SKM-1 (cell line): ENCODE measurements around the gene CXCR2.
"Not testable (repeated sequence)": the region's sequence is repeated elsewhere in the genome, so short reads cannot be mapped to it uniquely, and the experiment has no call there.

Experiments
- DNase-seq: peaks from one replicate; lab custom pipeline; 2025; ENCODE audit not compliant: unreplicated experiment; lab: John Stamatoyannopoulos, UW

The CXCR2 gene

GRCh38 chr2:218129458-218130135 lies 3.8 kb downstream of the CXCR2 start:
- DNase-seq, result no peak

GRCh38 chr2:218130377-218130776 lies 4.5 kb downstream of the CXCR2 start:
- no peak for DNase-seq

DNA sequence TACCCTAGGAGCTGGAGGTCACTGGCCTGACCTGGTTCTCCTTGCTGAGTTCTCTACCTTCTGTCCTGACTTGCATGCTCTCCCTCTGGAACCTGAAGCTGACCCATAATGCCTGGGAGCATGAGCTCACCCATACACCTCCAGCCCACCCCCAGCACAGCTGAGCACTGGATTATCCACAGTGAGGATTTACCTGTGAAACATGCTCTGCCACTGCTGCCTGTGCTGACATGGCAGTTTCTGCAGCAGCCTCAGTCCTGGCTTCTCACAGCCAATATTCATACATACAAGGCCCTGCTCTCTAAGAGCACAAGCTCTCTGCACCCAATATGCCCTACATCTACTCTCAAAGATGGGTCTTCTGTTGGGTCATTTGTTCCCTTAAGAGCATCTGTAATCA lies 5.0 kb downstream of the CXCR2 start:
- no peak for DNase-seq

GRCh38 chr2:218137514-218137913 lies 11.7 kb downstream of the CXCR2 start:
- DNase-seq, result no peak

- DNase-seq, result no peak
These were observed 12.2 kb downstream of the CXCR2 start for GRCh38 chr2:218138047-218138446.

DNA sequence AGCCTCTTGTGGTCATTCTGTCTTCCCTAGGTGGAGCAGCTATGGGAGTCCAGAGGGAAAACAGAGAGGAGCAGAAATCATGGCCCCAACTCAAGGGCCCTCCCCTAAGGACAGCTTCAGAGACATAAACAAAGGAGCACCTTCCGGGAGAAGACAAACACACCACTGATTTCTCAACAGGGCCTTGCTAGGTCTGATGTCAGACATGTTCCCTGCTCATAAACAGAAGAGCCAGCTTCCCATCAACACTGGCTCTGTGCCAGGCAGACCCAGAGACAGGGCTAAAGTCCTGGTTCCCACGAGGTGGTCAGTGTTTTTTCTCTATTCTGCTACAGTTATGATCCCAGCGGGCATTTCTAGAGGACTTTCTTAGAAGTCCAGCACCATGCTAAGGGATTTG lies 19.3 kb downstream of the CXCR2 start:
- no peak for DNase-seq

DNA sequence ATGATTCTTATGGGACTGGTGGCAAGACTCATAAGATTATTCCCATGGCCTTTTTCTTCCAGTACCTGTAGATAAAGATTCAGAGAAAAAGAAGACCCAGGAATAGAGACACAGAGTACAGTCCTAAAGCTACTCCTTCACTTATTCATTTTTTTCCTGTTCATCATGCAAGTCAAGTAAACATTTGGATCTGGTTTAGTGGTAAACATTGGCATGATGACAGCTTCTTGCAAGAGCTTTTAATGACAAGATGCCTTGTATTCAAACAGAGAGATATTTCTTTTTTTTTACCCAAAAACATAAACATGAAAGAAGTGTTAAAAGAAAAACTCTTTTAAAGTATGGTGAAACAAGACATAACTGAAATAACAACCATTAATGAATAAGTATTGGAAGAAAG lies 20.2 kb downstream of the CXCR2 start:
- no peak for DNase-seq

DNA sequence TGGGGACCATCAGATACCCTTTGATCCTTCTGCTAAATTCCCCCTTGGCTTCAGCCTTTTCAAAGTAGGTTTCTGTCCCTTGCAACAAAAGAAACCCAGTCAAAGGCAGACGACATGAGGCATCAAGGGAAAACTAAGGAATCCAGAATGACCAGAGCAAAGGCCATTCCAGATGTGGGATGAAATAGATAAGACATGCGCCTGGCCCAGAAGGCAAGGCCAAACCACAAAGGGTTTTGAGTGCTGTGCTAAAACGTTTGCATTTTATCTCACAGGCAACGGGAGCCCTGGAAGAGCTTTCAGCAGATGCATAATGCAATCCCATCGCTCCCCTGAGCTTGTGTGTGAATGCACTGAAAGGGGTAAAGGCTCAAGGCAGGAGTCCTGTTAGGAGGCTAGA lies 23.3 kb downstream of the CXCR2 start:
- DNase-seq, result no peak

GRCh38 chr2:218149848-218150440 lies 24.1 kb downstream of the CXCR2 start:
- no peak for DNase-seq

DNA sequence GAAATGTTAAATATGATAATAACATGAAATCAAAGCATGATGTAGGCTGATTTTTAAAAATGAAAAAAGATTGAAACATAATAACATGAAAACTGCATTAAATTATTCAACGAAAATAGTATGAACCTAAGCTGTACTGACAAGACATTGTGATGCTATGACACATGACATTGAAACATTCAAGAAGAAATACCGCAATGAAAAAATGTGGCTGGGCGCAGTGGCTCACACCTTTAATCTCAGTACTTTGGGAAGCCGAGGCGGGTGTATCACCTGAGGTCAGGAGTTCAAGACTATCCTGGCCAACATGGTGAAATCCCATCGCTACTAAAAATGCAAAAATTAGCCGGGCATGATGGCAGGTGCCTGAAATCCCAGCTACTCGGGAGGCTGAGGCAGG lies 26.3 kb downstream of the CXCR2 start:
- DNase-seq, result no peak

DNA sequence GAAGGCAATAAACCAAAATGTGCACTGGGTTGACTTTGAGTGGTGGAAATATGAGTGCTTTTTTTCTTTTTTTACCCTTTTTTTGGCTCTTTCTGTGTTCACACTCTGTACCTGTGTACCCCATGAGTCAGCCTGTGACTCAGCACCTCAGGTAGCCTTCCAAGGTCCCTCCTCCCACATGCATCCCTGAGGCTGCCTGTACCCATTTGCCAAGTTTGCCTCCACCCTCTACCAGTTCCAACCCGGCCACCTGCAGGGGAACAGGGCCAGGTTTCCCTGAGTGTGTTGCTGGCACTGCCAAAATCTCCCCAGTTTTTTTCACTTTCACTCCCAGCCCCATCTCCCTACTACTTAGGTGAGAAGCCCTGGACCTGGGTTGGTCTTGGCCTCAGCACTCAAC lies 26.9 kb downstream of the CXCR2 start:
- DNase-seq, result no peak

DNA sequence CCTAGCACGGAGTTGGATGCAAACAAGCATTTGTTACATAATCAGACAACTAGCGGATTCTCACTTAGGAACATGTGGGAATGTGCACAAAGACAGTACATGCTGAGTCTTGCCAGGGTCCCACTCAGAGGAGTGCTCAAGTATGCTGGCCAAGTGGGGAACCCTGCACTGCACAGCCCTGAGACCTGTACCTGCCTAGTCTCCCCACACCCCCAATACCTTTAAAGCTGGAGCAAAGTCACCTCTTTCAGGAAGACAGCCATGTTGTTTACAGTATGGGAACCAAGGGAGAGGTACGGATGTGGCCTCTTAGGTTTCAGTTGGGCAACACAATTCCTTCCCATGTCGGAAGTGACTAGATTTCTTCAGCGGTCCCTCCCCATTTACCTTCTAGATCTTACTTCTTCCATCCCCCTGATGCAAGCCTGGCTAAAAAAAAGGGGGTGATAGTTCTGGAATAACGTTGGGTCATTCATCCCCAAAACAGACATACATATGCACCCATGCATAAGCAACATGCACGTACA lies 30.2 kb downstream of the CXCR2 start:
- no peak for DNase-seq

GRCh38 chr2:218161644-218162043 lies 35.8 kb downstream of the CXCR2 start:
- DNase-seq, result no peak

DNA sequence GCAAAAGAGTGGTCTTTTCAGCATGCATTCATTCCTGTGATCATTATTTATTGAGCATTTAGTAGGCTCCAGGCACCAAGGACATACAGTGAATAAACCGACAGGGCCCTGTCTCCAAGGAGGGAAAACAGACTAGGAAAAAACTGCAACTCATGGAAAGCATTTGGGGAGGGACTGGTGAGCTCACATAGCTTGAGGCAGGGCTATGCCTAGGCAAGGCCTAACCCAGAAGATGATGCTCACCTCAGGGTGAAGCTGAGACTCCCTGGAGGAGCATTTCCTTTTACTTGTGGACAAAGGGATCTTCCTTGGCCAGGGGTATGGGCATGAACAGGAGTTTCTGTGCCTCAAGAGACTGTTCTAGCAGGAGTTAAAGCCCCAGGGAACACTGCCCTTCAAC lies 37.0 kb downstream of the CXCR2 start:
- no peak for DNase-seq

- peak; percentile 47 for DNase-seq
These were observed 41.0 kb downstream of the CXCR2 start, which contains the start of gene CXCR1 for GRCh38 chr2:218166791-218167190. CXCR1 (minus strand) TSS chr2:218166962; CDS start chr2:218165211, 1,751 bp downstream.

GRCh38 chr2:218168016-218168415 lies 42.2 kb downstream of the CXCR2 start:
- DNase-seq, result no peak

DNA sequence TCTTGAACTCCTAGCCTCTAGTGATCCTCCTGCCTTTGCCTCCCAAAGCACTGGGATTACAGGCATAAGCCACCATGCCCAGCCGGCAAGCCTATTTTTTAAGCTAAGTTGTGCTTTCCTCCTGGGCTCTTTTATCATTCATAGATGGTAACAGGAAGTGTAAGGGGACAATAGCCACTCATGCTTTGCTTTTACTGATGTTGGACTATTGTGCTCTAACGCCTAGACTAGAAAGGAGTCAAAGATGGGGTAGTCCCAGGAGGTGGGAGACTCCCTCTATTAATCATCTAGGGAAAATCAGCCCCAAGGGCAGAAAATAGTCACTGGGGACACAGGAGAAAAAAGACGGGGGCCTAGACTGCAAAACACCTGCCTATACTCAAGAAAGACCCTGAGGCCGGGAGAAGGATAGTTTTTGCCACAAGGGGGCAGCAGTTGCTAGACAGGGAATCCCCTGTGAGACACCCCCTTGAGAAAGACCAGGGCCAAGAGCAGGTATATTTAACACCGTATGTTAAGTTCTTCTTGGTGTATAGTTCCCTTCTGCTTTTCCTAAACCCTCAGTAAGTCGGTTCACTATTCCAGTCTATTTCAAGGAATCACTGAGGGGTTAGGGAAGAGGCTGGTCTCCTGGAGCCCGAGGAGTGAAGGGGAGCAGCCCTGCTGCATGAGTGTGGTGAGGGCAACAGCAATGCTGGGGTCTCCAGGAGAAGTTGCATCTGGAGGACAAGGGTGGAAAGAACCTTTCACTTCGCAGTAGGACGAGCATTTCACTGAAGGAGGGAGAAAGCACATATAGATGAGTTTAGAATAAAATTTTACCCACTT lies 43.0 kb downstream of the CXCR2 start:
- DNase-seq, result peak; percentile 30

DNA sequence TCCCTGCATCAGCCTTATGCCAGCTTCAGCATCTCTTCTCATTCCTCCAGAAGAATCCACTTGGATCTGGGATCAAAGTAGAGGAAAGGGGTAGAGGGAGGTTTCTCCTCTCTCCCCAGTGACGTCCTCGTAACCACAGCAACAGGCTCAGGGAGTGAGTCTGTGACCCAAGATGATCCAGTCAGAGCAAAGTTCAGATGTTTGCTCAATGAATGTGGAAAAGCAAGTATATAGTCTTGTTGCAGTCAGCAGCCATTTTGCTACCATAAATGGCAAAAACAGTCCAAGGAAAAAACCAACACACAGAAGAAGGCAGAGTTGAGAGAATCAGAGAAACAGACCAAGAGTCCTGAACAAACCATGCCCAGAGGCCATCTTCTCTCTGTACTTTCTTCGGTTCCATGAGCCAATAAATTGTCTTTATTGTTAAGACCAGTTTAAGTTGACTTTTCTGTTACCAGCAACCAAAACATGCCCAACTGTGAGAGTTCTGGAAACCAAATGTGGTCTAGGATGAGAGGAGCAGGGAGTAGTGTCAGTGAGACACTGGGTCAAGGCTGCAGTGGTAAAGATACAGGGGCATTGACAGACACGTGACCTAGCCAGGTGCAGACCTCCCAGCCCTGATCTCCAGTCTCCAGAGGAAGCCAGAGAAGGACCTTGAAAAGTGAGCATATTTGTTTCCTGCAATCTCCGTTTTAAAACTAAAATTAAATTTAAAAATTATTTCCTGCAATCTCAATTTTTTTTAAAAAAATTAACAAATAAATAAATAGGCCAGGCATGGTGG lies 44.1 kb downstream of the CXCR2 start:
- no peak for DNase-seq

DNA sequence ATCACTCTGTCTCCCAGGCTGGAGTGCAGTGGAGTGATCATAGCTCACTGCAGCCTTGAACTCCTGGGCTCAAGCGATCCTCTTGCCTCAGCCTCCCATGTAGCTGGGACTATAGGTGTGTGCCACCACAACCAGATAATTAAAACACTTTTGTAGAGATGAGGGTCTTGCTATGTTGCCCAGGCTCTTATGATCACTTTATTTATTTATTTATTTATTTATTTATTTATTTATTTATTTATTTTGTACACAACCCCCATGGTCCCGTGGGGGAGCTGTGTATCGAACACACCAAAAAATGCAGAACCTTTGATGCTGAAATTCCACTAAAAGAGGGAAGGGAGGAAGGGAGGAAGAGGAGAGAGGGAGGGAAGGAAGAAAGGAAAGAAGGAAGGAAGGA lies 45.9 kb downstream of the CXCR2 start:
- not testable (repeated sequence) for DNase-seq

DNA sequence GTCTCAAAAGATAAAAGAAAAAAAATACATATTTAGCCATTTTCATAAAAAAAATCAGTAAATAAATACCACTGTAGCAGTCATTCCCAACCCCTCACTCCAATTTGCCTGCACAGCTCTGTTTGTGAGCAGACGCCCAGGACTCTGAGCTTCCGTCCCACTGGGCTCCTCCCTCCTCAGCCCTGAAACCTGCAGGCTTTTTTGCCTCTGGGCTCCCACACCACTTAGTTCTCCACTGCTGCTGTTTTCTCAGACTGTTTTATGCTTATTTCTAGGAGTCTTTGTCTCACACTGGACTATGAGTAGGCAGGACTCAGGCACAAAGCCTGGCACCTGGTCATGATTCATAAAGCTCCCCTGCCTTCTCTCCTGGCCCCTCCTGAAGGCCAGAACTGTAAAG lies 47.0 kb downstream of the CXCR2 start:
- no peak for DNase-seq

DNA sequence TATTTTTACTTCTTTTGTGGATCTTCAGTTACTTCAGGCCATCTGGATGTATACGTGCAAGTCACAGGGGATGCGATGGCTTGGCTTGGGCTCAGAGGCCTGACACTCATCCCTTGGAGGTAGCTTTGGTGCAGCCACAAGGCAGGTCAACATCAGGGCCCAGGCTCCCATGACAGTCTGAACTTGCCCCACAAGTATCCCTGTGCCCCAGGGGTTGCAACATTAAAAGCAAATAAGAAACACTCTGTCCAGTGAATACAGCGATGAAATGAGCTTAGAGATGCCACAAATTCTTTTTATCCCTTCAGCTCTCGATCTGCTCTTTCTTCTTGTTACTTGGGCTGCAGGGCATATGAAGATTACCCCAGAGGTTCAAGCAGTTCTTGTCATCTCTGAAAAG lies 54.0 kb downstream of the CXCR2 start:
- no peak for DNase-seq
